IMR-90 (cell line): ENCODE measurements around the gene SEC14L1. TPM values are rescaled to one million over a fixed set of nuclear protein-coding genes. Genes with fewer than 3 reads are reported as not detected.

Experiments
- BHLHE40 ChIP-seq: fragments of 150-350 bp; IDR thresholded peaks from 2 replicates; pipeline ENCODE4 v1.6.1; 2016; ENCODE audit warnings: mild to moderate bottlenecking, low read depth, low read length
- CHD1 ChIP-seq: IDR thresholded peaks from 2 replicates; pipeline ENCODE4 v1.6.1; 2012; ENCODE audit warnings: low read depth, low read length, improper control_type of control experiment
- ELK1 ChIP-seq: fragments of 150-350 bp; IDR thresholded peaks from 2 replicates; pipeline ENCODE4 v1.6.1; 2016; ENCODE audit warnings: low read depth, mild to moderate bottlenecking, low read length, moderate library complexity, borderline replicate concordance
- MAFK ChIP-seq: IDR thresholded peaks from 2 replicates; pipeline ENCODE4 v1.6.1; 2012; ENCODE audit warnings: low read depth, low read length, improper control_type of control experiment
- POLR2A ChIP-seq: IDR thresholded peaks from 2 replicates; pipeline ENCODE4 v1.6.1; 2012; ENCODE audit warnings: mild to moderate bottlenecking, low read depth, low read length
- RFX5 ChIP-seq: IDR thresholded peaks from 2 replicates; pipeline ENCODE4 v1.8.0; 2012; ENCODE audit warnings: low read depth, mild to moderate bottlenecking, low read length, moderate library complexity
- polyA plus RNA-seq, 3 experiments: library from polyadenylated mRNA; depleted of rRNA; stranded (reverse); fragments of >200 nt; gene quantifications; 2 replicates each; pipeline ENCODE4 v1.2.3, GENCODE V29; 2012; ENCODE audit warnings: low replicate concordance in 1 of 3
- total RNA-seq: library from RNA; depleted of rRNA; stranded (reverse); fragments of >200 nt; gene quantifications from 2 replicates; pipeline ENCODE4 v1.2.3, GENCODE V29; 2012

Gene SEC14L1
- total and polyA plus RNA-seq, 2 of the 4 experiments (the other 2 are of a cell fraction) = 24.9 to 35.8 TPM

DNA sequence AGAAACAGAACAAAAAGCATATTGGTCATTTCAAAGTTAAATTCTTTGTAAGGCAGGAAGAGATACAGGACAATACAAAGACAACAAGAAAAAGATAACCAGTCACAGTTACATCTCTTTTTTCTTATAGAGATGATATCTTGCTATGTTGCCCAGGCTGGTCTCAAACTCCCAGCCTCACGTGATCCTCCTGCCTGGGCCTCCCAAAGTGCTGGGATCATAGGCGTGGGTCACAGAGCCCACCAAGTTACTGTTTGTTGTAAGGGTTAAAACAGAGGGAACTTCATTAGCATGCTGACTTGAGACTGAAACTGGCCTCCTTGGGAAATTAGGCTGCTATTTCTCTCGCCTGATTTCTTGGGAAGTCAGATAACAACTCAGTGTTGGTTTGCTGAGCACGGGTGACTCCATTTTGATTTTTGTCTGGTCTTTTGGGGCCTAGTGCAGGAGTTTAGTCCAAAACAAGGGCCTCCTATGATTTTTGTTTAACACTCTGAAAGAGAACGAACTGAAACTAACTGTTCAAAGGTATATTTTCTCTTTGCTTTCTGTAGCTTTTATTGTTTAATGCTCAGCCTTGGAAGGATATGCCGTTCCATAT lies 31.5 kb upstream of the SEC14L1 start (continued):
- TF ChIP-seq ELK1 = no peak
- TF ChIP-seq MAFK = no peak
- TF ChIP-seq CHD1 = no peak
- TF ChIP-seq BHLHE40 = no peak
- no peak for TF ChIP-seq POLR2A
- TF ChIP-seq RFX5 = no peak
